ENCODE measurements around the gene RAP1A.

DNA sequence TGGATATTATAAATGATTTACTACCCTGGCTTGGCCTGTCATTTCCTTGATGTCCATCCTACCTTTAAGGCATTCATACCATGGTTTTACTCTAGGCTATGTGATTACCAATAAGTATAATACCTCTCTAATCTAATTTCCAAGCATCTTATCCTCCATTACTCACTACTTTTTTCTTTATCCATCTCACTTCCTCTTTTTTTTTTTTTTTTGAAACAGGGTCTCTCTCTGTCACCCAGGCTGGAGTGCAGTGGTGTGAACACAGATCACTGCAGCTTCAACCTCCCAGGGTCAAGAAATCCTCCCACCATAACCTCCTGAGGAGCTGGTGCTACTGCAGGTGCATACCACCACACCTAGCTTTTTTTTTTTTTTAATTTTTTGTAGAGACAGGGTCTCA is 79.7 kb downstream of the RAP1A start:
- TF ChIP-seq CTCF (IDR thresholded peaks at IDR 0.05): no peak
- no peak for TF ChIP-seq REST (IDR thresholded peaks at IDR 0.05; ENCODE audit: insufficient read depth in 1 of 2, low read depth in 2 of 2, low read length in 1 of 2)
- no peak for TF ChIP-seq POLR2AphosphoS5 (IDR thresholded peaks at IDR 0.05; ENCODE audit: low read depth, low read length)
- no peak for TF ChIP-seq SIN3A (IDR thresholded peaks at IDR 0.05; ENCODE audit: borderline replicate concordance, insufficient read depth, low read depth, low read length)
